H9 (cell line): Measurements from ENCODE around the gene IL17REL. TPM values are rescaled to one million over a fixed set of nuclear protein-coding genes. Genes with fewer than 3 reads are reported as not detected.

Source experiments
- DNase-seq: peaks from one replicate; pipeline ENCODE4 v3.0.0-alpha.2; 2017
- H2AFZ ChIP-seq: one replicate; pipeline ENCODE4 v1.6.1; 2013; ENCODE audit warnings: mild to moderate bottlenecking, low read length, control low read depth, moderate library complexity
- H2AK5ac ChIP-seq: 2 replicates; pipeline ENCODE4 v1.6.1; 2013; ENCODE audit warnings: low read length, control low read depth, mixed read lengths; ENCODE audit not compliant: insufficient read length
- H2BK120ac ChIP-seq: one replicate; pipeline ENCODE4 v1.6.1; 2013; ENCODE audit warnings: low read depth, mild to moderate bottlenecking, low read length, control low read depth, inconsistent platforms; ENCODE audit not compliant: poor library complexity, severe bottlenecking
- H2BK12ac ChIP-seq: 2 replicates; pipeline ENCODE4 v1.6.1; 2013; ENCODE audit warnings: low read length, control low read depth, mixed read lengths, low read depth; ENCODE audit not compliant: insufficient read length
- H2BK15ac ChIP-seq: 2 replicates; pipeline ENCODE4 v1.6.1; 2013; ENCODE audit warnings: low read depth, low read length, control low read depth
- H2BK20ac ChIP-seq: one replicate; pipeline ENCODE4 v1.6.1; 2013; ENCODE audit warnings: low read depth, mild to moderate bottlenecking, low read length, control low read depth, inconsistent platforms; ENCODE audit not compliant: poor library complexity, severe bottlenecking
- H2BK5ac ChIP-seq: 2 replicates; pipeline ENCODE4 v1.6.1; 2013; ENCODE audit warnings: low read length, control low read depth, mixed read lengths; ENCODE audit not compliant: insufficient read length
- H3K14ac ChIP-seq: 2 replicates; pipeline ENCODE4 v1.6.1; 2013; ENCODE audit warnings: low read length, control low read depth; ENCODE audit not compliant: insufficient read depth
- H3K18ac ChIP-seq: 2 replicates; pipeline ENCODE4 v1.6.1; 2013; ENCODE audit warnings: low read depth, mild to moderate bottlenecking, mixed read lengths, low read length, control low read depth; ENCODE audit not compliant: insufficient read length
- H3K23ac ChIP-seq: 2 replicates; pipeline ENCODE4 v1.6.1; 2013; ENCODE audit warnings: low read length, control low read depth, mixed read lengths, low read depth; ENCODE audit not compliant: insufficient read length
- H3K23me2 ChIP-seq: 2 replicates; pipeline ENCODE4 v1.6.1; 2013; ENCODE audit warnings: low read depth, mild to moderate bottlenecking, mixed read lengths, low read length, control low read depth; ENCODE audit not compliant: insufficient read length, poor library complexity, severe bottlenecking
- H3K27ac ChIP-seq: 2 replicates; pipeline ENCODE4 v1.5.1; 2013; ENCODE audit warnings: low read length, control low read depth, mixed read lengths, low read depth; ENCODE audit not compliant: insufficient read length
- H3K27me3 ChIP-seq: 2 replicates; pipeline ENCODE4 v1.6.1; 2013; ENCODE audit warnings: low read length, control low read depth, inconsistent platforms; ENCODE audit not compliant: insufficient read depth
- H3K4ac ChIP-seq: 2 replicates; pipeline ENCODE4 v1.6.1; 2013; ENCODE audit warnings: low read depth, mild to moderate bottlenecking, control low read depth, inconsistent platforms, low read length, moderate library complexity
- H3K4me1 ChIP-seq: 2 replicates; pipeline ENCODE4 v1.6.1; 2013; ENCODE audit warnings: low read length, control low read depth, inconsistent platforms; ENCODE audit not compliant: insufficient read depth
- H3K4me2 ChIP-seq: 2 replicates; pipeline ENCODE4 v1.6.1; 2013; ENCODE audit warnings: low read length, control low read depth, mixed read lengths; ENCODE audit not compliant: insufficient read length, insufficient read depth
- H3K56ac ChIP-seq: 2 replicates; pipeline ENCODE4 v1.6.1; 2013; ENCODE audit warnings: low read depth, mild to moderate bottlenecking, mixed read lengths, low read length, control low read depth; ENCODE audit not compliant: insufficient read length
- H3K79me1 ChIP-seq: 2 replicates; pipeline ENCODE4 v1.6.1; 2013; ENCODE audit warnings: low read depth, mild to moderate bottlenecking, moderate library complexity, low read length, control low read depth, inconsistent platforms; ENCODE audit not compliant: insufficient read depth, poor library complexity, severe bottlenecking
- H3K79me2 ChIP-seq: 2 replicates; pipeline ENCODE4 v1.6.1; 2013; ENCODE audit warnings: low read length, control low read depth, inconsistent platforms; ENCODE audit not compliant: insufficient read depth
- H3K9ac ChIP-seq: 2 replicates; pipeline ENCODE4 v1.6.1; 2013; ENCODE audit warnings: low read length, control low read depth, mixed read lengths; ENCODE audit not compliant: insufficient read length; ENCODE audit errors: extremely low read depth
- H3K9me3 ChIP-seq: one replicate; pipeline ENCODE4 v1.6.1; 2013; ENCODE audit warnings: low read depth, low read length, inconsistent platforms; ENCODE audit not compliant: control insufficient read depth
- H3T11ph ChIP-seq: one replicate; pipeline ENCODE4 v1.6.1; 2013; ENCODE audit warnings: mild to moderate bottlenecking, low read length, control low read depth, inconsistent platforms
- H4K20me1 ChIP-seq: one replicate; pipeline ENCODE4 v1.6.1; 2013; ENCODE audit not compliant: control insufficient read depth, insufficient read length, insufficient read depth
- H4K5ac ChIP-seq: 2 replicates; pipeline ENCODE4 v1.6.1; 2013; ENCODE audit warnings: low read depth, mild to moderate bottlenecking, mixed read lengths, low read length, control low read depth; ENCODE audit not compliant: insufficient read length
- H4K8ac ChIP-seq: replicated peaks from 2 replicates; pipeline ENCODE4 v1.6.1; 2013; ENCODE audit warnings: low read length, control low read depth, mixed read lengths, low read depth; ENCODE audit not compliant: insufficient read length
- H4K91ac ChIP-seq: 2 replicates; pipeline ENCODE4 v1.6.1; 2013; ENCODE audit warnings: low read depth, mild to moderate bottlenecking, moderate library complexity, mixed read lengths, low read length, control low read depth; ENCODE audit not compliant: insufficient read length
- H3K27ac Mint-ChIP-seq, 3 experiments: 2 replicates in 2 of 3; 3 replicates in 1 of 3; pipeline ENCODE4 v1.8.0; 2020 to 2021; ENCODE audit warnings: mixed read lengths in 3 of 3, mild to moderate bottlenecking in 1 of 3, moderate library complexity in 1 of 3
- H3K27me3 Mint-ChIP-seq: 2 replicates; pipeline ENCODE4 v1.8.0; 2021; ENCODE audit warnings: low read depth, mild to moderate bottlenecking, moderate library complexity, mixed read lengths
- H3K36me3 Mint-ChIP-seq, 3 experiments: 2 replicates in 2 of 3; 3 replicates in 1 of 3; pipeline ENCODE4 v1.8.0; 2020 to 2021; ENCODE audit warnings: low read depth in 3 of 3, mixed read lengths in 3 of 3; ENCODE audit not compliant: insufficient read depth in 1 of 3
- H3K4me1 Mint-ChIP-seq, 2 experiments: 2 replicates each; pipeline ENCODE4 v1.8.0; 2020; ENCODE audit warnings: mixed read lengths in 2 of 2
- H3K4me3 Mint-ChIP-seq, 2 experiments: 2 replicates in 1 of 2; 3 replicates in 1 of 2; pipeline ENCODE4 v1.8.0; 2020 to 2021; ENCODE audit warnings: mild to moderate bottlenecking in 2 of 2, mixed read lengths in 2 of 2, moderate library complexity in 1 of 2
- H3K9me3 Mint-ChIP-seq, 2 experiments: 2 replicates in 1 of 2; 3 replicates in 1 of 2; pipeline ENCODE4 v1.8.0; 2020; ENCODE audit warnings: mild to moderate bottlenecking in 2 of 2, mixed read lengths in 2 of 2, moderate library complexity in 1 of 2
- CTCF ChIP-seq: fragments of 200-600 bp; sonication (generic); conservative IDR thresholded peaks from 3 replicates; pipeline ENCODE4 v1.8.0; 2021; ENCODE audit warnings: antibody characterized with exemption, mild to moderate bottlenecking
- WGBS: extraction: QIAGEN DNeasy Blood & Tissue Kit; methylation state at CpG from one replicate; pipeline ENCODE4 v1.1.7; 2013; ENCODE audit warnings: missing lambda C conversion rate, low lambda C conversion rate, mixed read lengths; ENCODE audit not compliant: insufficient read length; ENCODE audit errors: extremely low coverage; 5-methylcytosine and 5-hydroxymethylcytosine counted together
- total RNA-seq: library from RNA; stranded (reverse); gene quantifications from 2 replicates; pipeline ENCODE4 v1.2.1, GENCODE V29; 2021

Gene IL17REL
- total RNA-seq, 1 experiment from 2014 or later, result 0.20 TPM

- H3K4me3 Mint-ChIP-seq, result no peak overlapping the region
- H4K20me1 ChIP-seq, result no peaks in the 10 kb centered on the region
- no peak overlapping the region for H3K27ac Mint-ChIP-seq
- peaks cover 6% of the 10 kb centered on the region for H3K79me1 ChIP-seq
- H2AFZ ChIP-seq, result no peak overlapping the region
- peaks cover 3% of the 10 kb centered on the region; the same call in 1 of the 2 replicates for H3K79me2 ChIP-seq
- H3K4ac ChIP-seq, result no peak overlapping the region
- no peak overlapping the region for H2BK120ac ChIP-seq
- H2AK5ac ChIP-seq, result no peak overlapping the region
- H3K27me3 Mint-ChIP-seq, result peaks cover 16% of the 10 kb centered on the region
- no CpG with 5 or more reads among the region's 11 CpGs for WGBS
- no peak overlapping the region for H4K8ac ChIP-seq
- no peak overlapping the region for H4K91ac ChIP-seq
- TF ChIP-seq CTCF, result no peak
- peak; percentile 28 for DNase-seq
- no peak overlapping the region for H3K27ac ChIP-seq
- no peak overlapping the region for H4K5ac ChIP-seq
- H3K23me2 ChIP-seq, result no peaks in the 10 kb centered on the region
- no peaks in the 10 kb centered on the region for H3K27me3 ChIP-seq
- no peak overlapping the region for H2BK5ac ChIP-seq
- no peak overlapping the region for H3K56ac ChIP-seq
- H3K14ac ChIP-seq, result no peak overlapping the region
- H3K23ac ChIP-seq, result no peak overlapping the region
- H3K4me2 ChIP-seq, result no peak overlapping the region
- H2BK15ac ChIP-seq, result no peak overlapping the region
- H3K9me3 ChIP-seq, result no peaks in the 10 kb centered on the region
- H2BK12ac ChIP-seq, result no peak overlapping the region
- H2BK20ac ChIP-seq, result no peak overlapping the region
- no peak overlapping the region for H3K18ac ChIP-seq
- no peak overlapping the region for H3T11ph ChIP-seq
- H3K9me3 Mint-ChIP-seq, result no peaks in the 10 kb centered on the region
- H3K36me3 Mint-ChIP-seq, result peaks cover 8 to 19% (median 14%) of the 10 kb centered on the region in 3 experiments; a peak in 5 of 7 replicates
- no peaks in the 10 kb centered on the region; the same call in 1 of the 2 replicates for H3K4me1 ChIP-seq
- no peak overlapping the region for H3K9ac ChIP-seq
- peaks cover 7 to 9% of the 10 kb centered on the region in 2 experiments; a peak in 3 of 4 replicates for H3K4me1 Mint-ChIP-seq
These were observed 46.4 kb downstream of the IL17REL start for GRCh38 chr22:49966041-49966773.
